Measurements from ENCODE around the gene CNTN4. TPM values are rescaled to one million over a fixed set of nuclear protein-coding genes. Genes with fewer than 3 reads are reported as not detected.
"Not testable (repeated sequence)": the region's sequence is repeated elsewhere in the genome, so short reads cannot be mapped to it uniquely, and the experiment has no call there.

CNTN4 gene
- polyA plus RNA-seq, 1 experiment: not detected

- no peaks in the 10 kb centered on the region for H3K36me3 ChIP-seq (ENCODE audit: control insufficient read depth, insufficient read depth, low read length)
- no peak for DNase-seq (ENCODE audit: low read depth)
- TF ChIP-seq CTCF (IDR thresholded peaks at IDR 0.05; ENCODE audit: insufficient read depth, low read depth, low read length): no peak
- ChIA-PET CTCF (no interaction called here), POLR2A (no interaction called here)
- H3K27me3 ChIP-seq (ENCODE audit: control insufficient read depth, insufficient read depth, low read length): no peaks in the 10 kb centered on the region
- no peak overlapping the region for H3K4me3 ChIP-seq (ENCODE audit: low read depth, low read length)
These were observed 419.0 kb downstream of the CNTN4 start for GRCh38 chr3:2517500-2518172.

- ChIA-PET POLR2A (no interaction called here), CTCF (no interaction called here)
- no peak for DNase-seq (ENCODE audit: low read depth)
- no peaks in the 10 kb centered on the region for H3K27me3 ChIP-seq (ENCODE audit: control insufficient read depth, insufficient read depth, low read length)
- H3K36me3 ChIP-seq (ENCODE audit: control insufficient read depth, insufficient read depth, low read length): no peaks in the 10 kb centered on the region
- no peak overlapping the region for H3K4me3 ChIP-seq (ENCODE audit: low read depth, low read length)
- no peak for TF ChIP-seq CTCF (IDR thresholded peaks at IDR 0.05; ENCODE audit: insufficient read depth, low read depth, low read length)
These were observed 424.7 kb downstream of the CNTN4 start for GRCh38 chr3:2523281-2523836.

GRCh38 chr3:2525968-2526367 lies 427.3 kb downstream of the CNTN4 start:
- TF ChIP-seq CTCF (IDR thresholded peaks at IDR 0.05; ENCODE audit: insufficient read depth, low read depth, low read length): no peak
- no peak for DNase-seq (ENCODE audit: low read depth)
- no peaks in the 10 kb centered on the region for H3K27me3 ChIP-seq (ENCODE audit: control insufficient read depth, insufficient read depth, low read length)
- CTCF ChIA-PET: no interaction called here
- POLR2A ChIA-PET: no interaction called here
- no peak overlapping the region for H3K4me3 ChIP-seq (ENCODE audit: low read depth, low read length)
- no peaks in the 10 kb centered on the region for H3K36me3 ChIP-seq (ENCODE audit: control insufficient read depth, insufficient read depth, low read length)

GRCh38 chr3:2526926-2527325 lies 428.3 kb downstream of the CNTN4 start:
- DNase-seq (ENCODE audit: low read depth): no peak
- Histone ChIP-seq H3K4me3 (ENCODE audit: low read depth, low read length) (no peak overlapping the region), H3K36me3 (ENCODE audit: control insufficient read depth, insufficient read depth, low read length) (no peaks in the 10 kb centered on the region), H3K27me3 (ENCODE audit: control insufficient read depth, insufficient read depth, low read length) (no peaks in the 10 kb centered on the region)
- POLR2A ChIA-PET: no interaction called here
- CTCF ChIA-PET: no interaction called here
- no peak for TF ChIP-seq CTCF (IDR thresholded peaks at IDR 0.05; ENCODE audit: insufficient read depth, low read depth, low read length)

- H3K27me3 ChIP-seq (ENCODE audit: control insufficient read depth, insufficient read depth, low read length); CTCF ChIA-PET; DNase-seq (ENCODE audit: low read depth); H3K4me3 ChIP-seq (ENCODE audit: low read depth, low read length); H3K36me3 ChIP-seq (ENCODE audit: control insufficient read depth, insufficient read depth, low read length); POLR2A ChIA-PET: not testable (repeated sequence)
These were observed 428.7 kb downstream of the CNTN4 start for GRCh38 chr3:2527328-2527727.

GRCh38 chr3:2534767-2535166 lies 436.1 kb downstream of the CNTN4 start:
- CTCF ChIA-PET; H3K36me3 ChIP-seq (ENCODE audit: control insufficient read depth, insufficient read depth, low read length); DNase-seq (ENCODE audit: low read depth); POLR2A ChIA-PET; H3K4me3 ChIP-seq (ENCODE audit: low read depth, low read length); H3K27me3 ChIP-seq (ENCODE audit: control insufficient read depth, insufficient read depth, low read length): not testable (repeated sequence)

Measured in BJ (cell line).